ENCODE results near the gene DCAF4. TPM values are rescaled to one million over a fixed set of nuclear protein-coding genes. Genes with fewer than 3 reads are reported as not detected.
A peak's percentile ranks its signal among the peaks of the same experiment; 100 is the strongest.

The DCAF4 gene
- total RNA-seq, 4 donors from 2014 or later = 9.0 to 22.6 (median 19.8) TPM

DNA sequence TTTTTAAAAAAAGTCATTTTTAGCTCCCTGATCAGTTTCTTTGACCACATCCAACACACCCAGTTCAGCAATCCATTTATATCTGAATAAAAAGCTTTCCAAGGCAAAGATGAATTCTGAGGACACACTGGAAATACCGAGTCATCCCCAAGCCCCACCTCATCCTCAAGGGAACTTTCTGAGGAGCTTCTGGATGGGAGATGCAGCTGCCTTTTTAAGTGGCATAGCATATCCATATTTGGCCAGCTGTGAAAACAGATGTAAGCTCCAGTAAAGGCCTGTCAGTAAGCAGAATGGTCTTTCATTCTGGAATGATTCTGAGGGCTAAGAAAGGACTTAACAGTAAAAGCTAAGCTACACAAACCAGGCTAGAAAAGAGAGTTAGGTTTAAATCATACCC, 82.2 kb downstream of the DCAF4 start:
- peak overlapping the region; percentile 35 to 76 (median 62) for H3K27ac ChIP-seq
- peak; percentile 63 for ATAC-seq
- 0 to 43% methylated on average over 1 of the region's 1 CpG for WGBS, 2 donors (ENCODE audit: low coverage in 1 of 2)
- peaks cover 0 to 28% of the 10 kb centered on the region in 2 donors for H3K36me3 ChIP-seq
- TF ChIP-seq, protein P1, sequence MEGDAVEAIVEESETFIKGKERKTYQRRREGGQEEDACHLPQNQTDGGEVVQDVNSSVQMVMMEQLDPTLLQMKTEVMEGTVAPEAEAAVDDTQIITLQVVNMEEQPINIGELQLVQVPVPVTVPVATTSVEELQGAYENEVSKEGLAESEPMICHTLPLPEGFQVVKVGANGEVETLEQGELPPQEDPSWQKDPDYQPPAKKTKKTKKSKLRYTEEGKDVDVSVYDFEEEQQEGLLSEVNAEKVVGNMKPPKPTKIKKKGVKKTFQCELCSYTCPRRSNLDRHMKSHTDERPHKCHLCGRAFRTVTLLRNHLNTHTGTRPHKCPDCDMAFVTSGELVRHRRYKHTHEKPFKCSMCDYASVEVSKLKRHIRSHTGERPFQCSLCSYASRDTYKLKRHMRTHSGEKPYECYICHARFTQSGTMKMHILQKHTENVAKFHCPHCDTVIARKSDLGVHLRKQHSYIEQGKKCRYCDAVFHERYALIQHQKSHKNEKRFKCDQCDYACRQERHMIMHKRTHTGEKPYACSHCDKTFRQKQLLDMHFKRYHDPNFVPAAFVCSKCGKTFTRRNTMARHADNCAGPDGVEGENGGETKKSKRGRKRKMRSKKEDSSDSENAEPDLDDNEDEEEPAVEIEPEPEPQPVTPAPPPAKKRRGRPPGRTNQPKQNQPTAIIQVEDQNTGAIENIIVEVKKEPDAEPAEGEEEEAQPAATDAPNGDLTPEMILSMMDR (IDR thresholded peaks at IDR 0.05) = no peak
- TF ChIP-seq EP300 (IDR thresholded peaks at IDR 0.05) = no peak
- TF ChIP-seq POLR2A (IDR thresholded peaks at IDR 0.05) = no peak
- TF ChIP-seq POLR2AphosphoS5 (IDR thresholded peaks at IDR 0.05) = no peak
- H3K4me1 ChIP-seq = peaks cover 0 to 40% (median 17%) of the 10 kb centered on the region in 3 donors
- H3K4me3 ChIP-seq = no peak overlapping the region
- H3K9me3 ChIP-seq = no peaks in the 10 kb centered on the region
- H3K27me3 ChIP-seq = no peaks in the 10 kb centered on the region

Other genes starting within 250 kb of the DCAF4 start
- 1 to 10 TPM in 2 of 4 donors, under 1 TPM in 2; 0.13 to 4.4 (median 2.1) TPM for gene DPF3, start 32.4 kb upstream of the DCAF4 start, total RNA-seq
- 10 to 100 TPM; 16.7 to 36.7 (median 23.8) TPM for gene ZFYVE1, start 100.6 kb downstream of the DCAF4 start, total RNA-seq
- 10 to 100 TPM; 18.2 to 83.9 (median 41.9) TPM for gene RBM25, start 132.1 kb downstream of the DCAF4 start, total RNA-seq
- gene PSEN1, start 210.0 kb downstream of the DCAF4 start, total RNA-seq = 10 to 100 TPM; 40.1 to 54.6 (median 45.9) TPM

Data from gastroesophageal sphincter (tissue), 4 donors.